CD4-positive, alpha-beta T cell (primary cell): ENCODE data around the gene SULT1A2. TPM values are rescaled to one million over a fixed set of nuclear protein-coding genes. Genes with fewer than 3 reads are reported as not detected.

ENCODE experiments used
- ATAC-seq: fragments of 200-7000 bp; cut with Tn5 transposase; one replicate; pipeline ENCODE4 v1.10.0; 2022; ENCODE audit warnings: mild to moderate bottlenecking; ENCODE audit not compliant: poor library complexity
- CTCF ChIA-PET: fragments of 350-600 bp; sonication (Branson Sonifier 250); formaldehyde crosslinking; loops from one replicate; lab custom pipeline; 2021; ENCODE audit warnings: antibody characterized with exemption, inconsistent platforms; lab: Charles Lee
- POLR2A ChIA-PET: fragments of 350-600 bp; sonication (Branson Sonifier 250); formaldehyde crosslinking; loops from one replicate; lab custom pipeline; 2021; ENCODE audit warnings: antibody characterized with exemption, inconsistent platforms; lab: Charles Lee
- DNase-seq, 14 experiments: peaks; one replicate each; pipeline ENCODE4 v3.0.0-alpha.2; 2013 to 2020; ENCODE audit warnings: mixed read lengths in 2 of 14
- H3K27ac ChIP-seq, 2 donors: one replicate each; pipeline versions ENCODE4 v1.5.1 to v1.7.0; 2013; ENCODE audit warnings: low read length in 2 of 2, low read depth in 1 of 2, mild to moderate bottlenecking in 1 of 2
- H3K27me3 ChIP-seq, 2 experiments: 1 replicate in 1 of 2; 2 replicates in 1 of 2; pipeline versions ENCODE4 v1.6.1 to v1.7.0; 2013; ENCODE audit warnings: low read length in 2 of 2, control low read depth in 1 of 2, mild to moderate bottlenecking in 1 of 2, moderate library complexity in 1 of 2; ENCODE audit not compliant: insufficient read depth in 2 of 2, control insufficient read depth in 1 of 2
- H3K36me3 ChIP-seq: one replicate; pipeline ENCODE4 v1.6.1; 2013; ENCODE audit warnings: low read length, control low read depth; ENCODE audit not compliant: insufficient read depth
- H3K4me1 ChIP-seq: one replicate; pipeline ENCODE4 v1.6.1; 2013; ENCODE audit warnings: low read length, control low read depth; ENCODE audit not compliant: insufficient read depth
- H3K4me3 ChIP-seq: one replicate; pipeline ENCODE4 v1.5.1; 2013; ENCODE audit warnings: mild to moderate bottlenecking, low read length, moderate library complexity
- H3K9me3 ChIP-seq, 2 experiments: 1 replicate in 1 of 2; 2 replicates in 1 of 2; pipeline versions ENCODE4 v1.6.1 to v1.7.0; 2013; ENCODE audit warnings: low read length in 2 of 2, mild to moderate bottlenecking in 2 of 2, control low read depth in 1 of 2, moderate library complexity in 1 of 2; ENCODE audit not compliant: control insufficient read depth in 1 of 2, insufficient read depth in 1 of 2
- H3K27ac Mint-ChIP-seq: one replicate; pipeline ENCODE4 v1.8.0; 2020; ENCODE audit warnings: mixed read lengths
- H3K27me3 Mint-ChIP-seq: one replicate; pipeline ENCODE4 v1.8.0; 2021; ENCODE audit warnings: mixed read lengths
- H3K36me3 Mint-ChIP-seq: one replicate; pipeline ENCODE4 v1.8.0; 2021; ENCODE audit warnings: low read depth, mixed read lengths
- H3K4me1 Mint-ChIP-seq: one replicate; pipeline ENCODE4 v1.8.0; 2021; ENCODE audit warnings: low read depth, mixed read lengths
- H3K4me3 Mint-ChIP-seq: one replicate; pipeline ENCODE4 v1.8.0; 2020; ENCODE audit warnings: mild to moderate bottlenecking, mixed read lengths
- H3K9me3 Mint-ChIP-seq: one replicate; pipeline ENCODE4 v1.8.0; 2020; ENCODE audit warnings: mixed read lengths
- intact Hi-C, 2 experiments: fragments of 100-400 bp; cut with DNase I in 1 of 2; cut with micrococcal nuclease in 1 of 2; formaldehyde crosslinking; loops; one replicate each; pipeline versions ENCODE4 v1.15.1 to v1.9.0; 2023 to 2025; cut with DNase I, micrococcal nuclease
- total RNA-seq, 174 experiments: library from RNA in 2 of 174; stranded (reverse) in 2 of 174; gene quantifications; one replicate each; pipeline ENCODE4 v1.2.3 and lab custom pipeline; 2021 to 2026
- TF ChIP-seq, protein P1 (sequence below): fragments of 200-600 bp; IDR thresholded peaks from one replicate; pipeline ENCODE4 v1.8.0; 2022; ENCODE audit warnings: antibody characterized with exemption, mild to moderate bottlenecking

SULT1A2 gene
- total RNA-seq, 2 experiments from 2014 or later, result 0.19 to 0.45 TPM

DNA sequence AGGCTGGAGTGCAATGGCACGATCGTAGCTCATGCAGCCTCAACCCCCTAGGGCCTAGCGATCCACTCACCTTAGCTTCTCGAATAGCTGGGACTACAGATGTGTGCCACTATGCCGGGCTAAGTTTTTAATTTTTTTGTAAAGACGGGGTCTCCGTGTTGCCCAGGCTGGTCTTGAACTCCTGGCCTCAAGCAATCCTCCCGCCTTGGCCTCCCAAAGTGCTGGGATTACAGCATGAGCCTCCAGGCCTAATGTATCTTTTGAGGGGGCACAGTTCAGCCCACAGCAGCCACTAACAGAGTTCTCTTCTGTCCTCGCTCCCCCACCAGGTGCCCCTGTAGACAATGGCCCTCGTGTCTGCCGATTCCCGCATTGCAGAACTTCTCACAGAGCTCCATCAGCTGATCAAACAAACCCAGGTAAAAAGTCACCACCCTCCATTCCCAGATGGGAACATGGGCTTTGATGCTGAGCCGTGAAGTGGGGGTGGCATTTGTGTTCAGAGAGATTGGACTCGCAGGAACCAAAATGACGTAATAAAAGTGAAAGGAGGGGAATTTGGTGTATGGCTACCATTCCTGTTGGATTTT is 16.0 kb downstream of the SULT1A2 start:
- intact Hi-C loops, result no loop called here
- H3K9me3 Mint-ChIP-seq, result no peaks in the 10 kb centered on the region
- ChIA-PET CTCF (no interaction called here), POLR2A (interaction anchor here (0.6 kb wide), 2 partner anchors 13 to 46 kb away, joined by 3 read pairs; no protein-coding TSS in a partner anchor)
- no peaks in the 10 kb centered on the region for H3K9me3 ChIP-seq
- H3K36me3 Mint-ChIP-seq, result peaks cover 64% of the 10 kb centered on the region
- no peaks in the 10 kb centered on the region for H3K27me3 ChIP-seq
- H3K27ac ChIP-seq, result no peak overlapping the region
- ATAC-seq (no peak), DNase-seq (no peak)
- H3K4me1 Mint-ChIP-seq, result peaks cover 10% of the 10 kb centered on the region
- no peaks in the 10 kb centered on the region for H3K4me1 ChIP-seq
- peaks cover 43% of the 10 kb centered on the region for H3K36me3 ChIP-seq
- H3K4me3 ChIP-seq, result no peak overlapping the region
- no peak overlapping the region for H3K27ac Mint-ChIP-seq
- H3K27me3 Mint-ChIP-seq, result no peaks in the 10 kb centered on the region
- TF ChIP-seq, protein P1, sequence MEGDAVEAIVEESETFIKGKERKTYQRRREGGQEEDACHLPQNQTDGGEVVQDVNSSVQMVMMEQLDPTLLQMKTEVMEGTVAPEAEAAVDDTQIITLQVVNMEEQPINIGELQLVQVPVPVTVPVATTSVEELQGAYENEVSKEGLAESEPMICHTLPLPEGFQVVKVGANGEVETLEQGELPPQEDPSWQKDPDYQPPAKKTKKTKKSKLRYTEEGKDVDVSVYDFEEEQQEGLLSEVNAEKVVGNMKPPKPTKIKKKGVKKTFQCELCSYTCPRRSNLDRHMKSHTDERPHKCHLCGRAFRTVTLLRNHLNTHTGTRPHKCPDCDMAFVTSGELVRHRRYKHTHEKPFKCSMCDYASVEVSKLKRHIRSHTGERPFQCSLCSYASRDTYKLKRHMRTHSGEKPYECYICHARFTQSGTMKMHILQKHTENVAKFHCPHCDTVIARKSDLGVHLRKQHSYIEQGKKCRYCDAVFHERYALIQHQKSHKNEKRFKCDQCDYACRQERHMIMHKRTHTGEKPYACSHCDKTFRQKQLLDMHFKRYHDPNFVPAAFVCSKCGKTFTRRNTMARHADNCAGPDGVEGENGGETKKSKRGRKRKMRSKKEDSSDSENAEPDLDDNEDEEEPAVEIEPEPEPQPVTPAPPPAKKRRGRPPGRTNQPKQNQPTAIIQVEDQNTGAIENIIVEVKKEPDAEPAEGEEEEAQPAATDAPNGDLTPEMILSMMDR, result no peak
- H3K4me3 Mint-ChIP-seq, result no peak overlapping the region

DNA sequence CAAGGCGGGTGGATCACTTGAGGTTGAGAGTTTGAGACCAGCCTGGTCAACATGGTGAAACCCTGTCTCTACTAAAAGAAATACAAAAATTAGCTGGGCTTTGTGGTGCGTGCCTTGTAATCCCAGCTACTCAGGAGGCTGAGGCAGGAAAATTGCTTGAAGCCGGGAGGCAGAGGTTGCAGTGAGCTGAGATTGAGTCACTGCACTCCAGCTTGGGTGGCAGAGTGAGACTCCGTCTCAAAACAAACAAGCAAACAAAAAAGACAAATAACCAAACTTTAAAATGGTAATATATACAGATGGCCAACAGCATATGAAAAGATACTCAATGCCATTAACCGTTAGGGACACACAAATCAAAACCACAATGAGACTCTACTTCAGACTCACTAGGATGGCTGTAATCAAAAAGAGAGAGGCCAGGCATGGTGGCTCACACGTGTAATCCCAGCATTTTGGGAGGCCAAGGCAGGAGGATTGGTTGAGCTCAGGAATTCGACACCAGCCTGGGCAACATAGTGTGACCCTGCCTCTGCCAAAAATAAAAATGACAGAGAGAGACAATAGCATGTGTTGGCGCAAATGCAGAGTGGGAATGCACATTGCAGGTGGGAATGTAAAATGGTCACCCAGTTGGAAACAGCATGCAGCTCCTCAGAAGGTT is 21.3 kb downstream of the SULT1A2 start:
- ATAC-seq (no peak), DNase-seq (no peak)
- H3K27ac Mint-ChIP-seq, result no peak overlapping the region
- H3K4me3 ChIP-seq, result no peak overlapping the region
- ChIA-PET CTCF (interaction anchor here (0.5 kb wide), 1 partner anchor 346 kb away, joined by 3 read pairs; no protein-coding TSS in a partner anchor), POLR2A (interaction anchor here (1.3 kb wide), 1 partner anchor 83 kb away, joined by 3 read pairs; no protein-coding TSS in a partner anchor)
- intact Hi-C loops, result loop anchor here in 1 of 2 experiments (10.0 kb wide), 1 partner anchor 59 kb away; the partner anchor contains the start of gene NPIPB8
- TF ChIP-seq, protein P1, result no peak
- H3K4me1 ChIP-seq, result peaks cover 6% of the 10 kb centered on the region
- H3K36me3 Mint-ChIP-seq, result peaks cover 40% of the 10 kb centered on the region
- no peaks in the 10 kb centered on the region for H3K9me3 ChIP-seq
- peaks cover 44% of the 10 kb centered on the region for H3K4me1 Mint-ChIP-seq
- no peaks in the 10 kb centered on the region for H3K27me3 ChIP-seq
- no peaks in the 10 kb centered on the region for H3K9me3 Mint-ChIP-seq
- no peak overlapping the region for H3K4me3 Mint-ChIP-seq
- no peak overlapping the region for H3K27ac ChIP-seq
- peaks cover 16% of the 10 kb centered on the region for H3K36me3 ChIP-seq
- H3K27me3 Mint-ChIP-seq, result no peaks in the 10 kb centered on the region

DNA sequence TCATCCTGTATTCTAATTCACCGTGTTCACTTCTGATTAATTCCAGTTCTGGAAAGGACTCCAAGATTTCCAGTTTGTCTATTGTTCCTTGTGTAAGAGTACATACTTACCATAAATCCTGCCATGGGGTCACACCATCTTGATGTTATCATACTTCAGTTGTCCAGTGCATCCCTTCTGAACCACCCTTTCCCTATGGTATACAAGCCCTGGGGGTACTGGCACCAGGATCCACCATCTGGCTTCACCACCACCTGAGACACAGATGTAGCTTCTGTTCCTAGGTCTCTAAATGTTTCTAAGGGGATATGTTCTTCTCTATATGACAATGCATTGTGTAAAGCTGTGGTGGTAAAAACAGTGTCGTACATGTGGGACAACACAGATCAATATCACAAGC is 21.9 kb downstream of the SULT1A2 start:
- TF ChIP-seq, protein P1, result no peak
- peaks cover 44% of the 10 kb centered on the region for H3K4me1 Mint-ChIP-seq
- Histone ChIP-seq H3K27me3 (no peaks in the 10 kb centered on the region), H3K4me3 (no peak overlapping the region), H3K4me1 (peaks cover 6% of the 10 kb centered on the region), H3K27ac (no peak overlapping the region), H3K9me3 (no peaks in the 10 kb centered on the region), H3K36me3 (peaks cover 11% of the 10 kb centered on the region)
- H3K4me3 Mint-ChIP-seq, result no peak overlapping the region
- intact Hi-C loops, result loop anchor here in 1 of 2 experiments (10.0 kb wide), 1 partner anchor 60 kb away; the partner anchor contains the start of gene NPIPB8
- ChIA-PET CTCF (interaction anchor here (0.5 kb wide), 1 partner anchor 345 kb away, joined by 3 read pairs; no protein-coding TSS in a partner anchor), POLR2A (interaction anchor here (1.3 kb wide), 1 partner anchor 82 kb away, joined by 3 read pairs; no protein-coding TSS in a partner anchor)
- no peaks in the 10 kb centered on the region for H3K9me3 Mint-ChIP-seq
- DNase-seq (no peak), ATAC-seq (no peak)
- H3K27me3 Mint-ChIP-seq, result no peaks in the 10 kb centered on the region
- peak overlapping the region; percentile 15 for H3K27ac Mint-ChIP-seq
- peaks cover 37% of the 10 kb centered on the region for H3K36me3 Mint-ChIP-seq
